ENCODE measurements around the gene ZNF334.

The ZNF334 gene

DNA sequence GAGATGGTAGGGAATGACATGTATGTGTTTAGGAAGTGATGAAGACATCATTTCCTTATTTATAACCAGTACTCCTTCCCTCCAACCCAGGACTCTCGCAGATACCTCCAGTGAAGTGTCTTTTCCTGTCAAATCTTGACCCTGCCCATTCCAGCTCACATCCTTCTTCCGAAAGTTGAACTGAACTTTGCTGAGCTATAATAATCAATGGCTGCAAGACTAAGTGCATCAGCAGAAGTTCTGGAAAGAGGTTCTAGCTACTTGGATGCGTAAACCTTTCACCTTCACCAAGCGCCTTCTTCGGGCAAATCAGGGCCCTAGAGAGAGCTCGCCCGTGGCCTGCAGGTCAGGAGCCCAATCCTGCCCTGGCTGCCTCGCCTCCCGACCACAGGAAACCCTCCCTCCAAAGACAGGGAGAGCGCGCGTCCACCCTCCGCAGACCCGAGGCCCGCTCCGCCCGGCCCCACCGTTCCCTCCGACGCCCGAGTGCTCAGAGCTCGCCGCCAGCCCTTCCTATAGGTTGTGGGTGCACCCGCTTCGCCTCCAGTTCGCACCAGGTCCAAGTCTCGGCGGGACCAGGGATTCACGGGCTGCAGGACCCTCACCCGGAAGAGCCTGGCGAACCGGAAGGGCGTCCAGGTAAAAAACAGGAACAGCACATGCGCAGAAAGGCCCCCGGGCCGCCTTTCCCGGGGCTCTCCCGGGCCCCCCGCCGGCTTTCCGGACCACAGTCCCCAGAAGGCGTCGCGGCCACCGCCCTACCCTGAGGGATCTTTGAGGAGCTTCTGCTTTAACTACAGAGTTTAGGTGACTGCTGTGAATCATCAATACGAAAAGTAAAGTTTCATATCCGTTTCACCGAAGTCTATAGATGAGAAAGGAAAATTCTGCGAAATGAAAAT, at the start of gene ZNF334:
ZNF334 (minus strand) TSS at position 617 of the 902 bp plus-strand sequence. CDS start 1,457 bp downstream, outside the sequence.
- no peak for DNase-seq (ENCODE audit: low read depth)

DNA sequence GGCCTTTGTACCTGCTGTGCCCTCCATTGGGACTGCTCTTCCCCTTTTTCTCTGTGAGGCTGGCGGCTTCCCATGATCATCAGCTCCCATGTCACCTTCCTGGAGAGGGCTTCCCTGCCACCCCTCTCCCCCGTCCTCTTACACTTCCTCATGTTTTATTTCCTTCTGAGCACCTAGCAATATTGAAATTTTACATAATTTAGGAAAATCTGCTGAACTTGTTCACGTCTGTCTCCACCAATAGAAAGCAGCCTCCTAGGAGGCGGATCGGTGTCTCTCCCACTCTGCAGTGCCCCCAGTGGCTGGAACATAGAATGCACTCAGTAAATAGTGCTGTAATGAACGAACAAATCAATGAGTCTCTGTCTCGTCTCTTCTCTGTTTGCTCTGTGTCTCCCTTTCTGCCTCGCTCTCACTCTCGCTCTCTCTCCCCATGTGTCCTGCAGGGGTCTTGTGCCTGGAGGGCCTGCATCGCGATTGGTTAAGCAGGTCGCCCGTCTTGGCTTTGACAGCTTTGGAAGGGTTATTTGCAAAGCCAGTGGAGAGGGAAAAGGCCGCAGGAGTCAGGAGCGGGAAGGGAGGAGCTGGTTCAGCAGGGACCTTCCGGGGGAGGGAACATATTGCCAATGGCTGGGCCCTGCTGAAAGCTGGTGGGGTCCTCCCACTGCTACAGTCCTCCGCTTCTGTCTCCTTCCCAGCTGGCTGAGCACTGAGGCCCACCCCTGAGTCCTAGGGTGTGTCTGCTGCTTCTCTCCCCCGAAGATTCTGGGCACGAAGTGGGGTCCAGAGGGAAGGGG, 49.2 kb upstream of the ZNF334 start:
- peak; percentile 19 for DNase-seq (ENCODE audit: low read depth)

DNA sequence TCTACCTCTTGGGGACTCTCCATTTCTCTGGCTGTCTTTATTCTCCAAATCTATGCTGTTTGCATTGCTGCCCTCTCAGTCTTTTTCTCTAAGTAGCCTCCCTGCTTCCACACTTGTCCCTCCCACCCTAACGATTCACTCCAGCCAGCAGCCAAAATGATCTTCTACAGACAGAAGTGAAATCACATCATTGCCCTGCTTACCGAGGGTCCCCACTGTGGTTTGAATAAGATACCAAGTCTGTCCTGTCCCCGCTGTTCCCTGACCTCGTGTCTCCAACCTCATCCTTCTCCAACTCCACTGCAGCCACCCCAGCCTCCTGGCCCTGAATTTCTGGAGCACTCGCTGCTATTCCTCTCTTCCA, 48.6 kb upstream of the ZNF334 start:
- no peak for DNase-seq (ENCODE audit: low read depth)

DNA sequence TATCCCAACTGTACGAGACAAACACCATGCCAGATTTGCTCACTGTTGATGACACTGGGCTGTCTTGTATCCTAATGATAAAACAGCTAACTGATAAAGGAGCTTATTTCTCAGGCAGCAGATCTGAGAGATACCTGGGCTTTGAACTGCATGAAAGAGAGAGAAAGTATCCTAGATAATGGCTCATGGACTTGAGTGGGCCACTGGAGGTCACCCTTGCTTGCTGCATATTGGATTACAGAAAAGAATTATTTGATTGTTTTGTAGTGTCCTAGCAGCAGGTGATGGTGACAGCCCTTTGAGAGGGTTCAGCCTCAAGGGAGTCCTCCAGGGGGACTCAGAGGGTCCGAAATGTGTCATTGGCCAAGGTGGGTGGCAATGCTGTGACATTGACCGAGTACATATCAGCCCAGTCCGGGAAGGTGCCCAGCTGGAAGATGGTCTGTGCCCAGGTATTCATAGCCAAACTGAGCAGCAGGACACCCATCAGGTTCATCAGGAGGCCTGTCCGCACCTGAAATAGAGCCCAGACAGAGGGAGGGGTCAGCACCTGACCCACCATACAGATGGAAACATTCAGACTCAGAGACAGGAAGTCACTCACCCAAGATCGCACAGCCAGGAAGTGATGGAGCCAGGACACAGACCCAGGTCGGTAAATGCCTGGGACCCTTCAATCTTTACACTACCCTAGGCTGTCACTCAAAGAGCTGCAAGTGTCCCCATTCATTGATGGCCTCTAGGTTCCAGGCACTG, 46.5 kb upstream of the ZNF334 start:
- no peak for DNase-seq (ENCODE audit: low read depth)

DNA sequence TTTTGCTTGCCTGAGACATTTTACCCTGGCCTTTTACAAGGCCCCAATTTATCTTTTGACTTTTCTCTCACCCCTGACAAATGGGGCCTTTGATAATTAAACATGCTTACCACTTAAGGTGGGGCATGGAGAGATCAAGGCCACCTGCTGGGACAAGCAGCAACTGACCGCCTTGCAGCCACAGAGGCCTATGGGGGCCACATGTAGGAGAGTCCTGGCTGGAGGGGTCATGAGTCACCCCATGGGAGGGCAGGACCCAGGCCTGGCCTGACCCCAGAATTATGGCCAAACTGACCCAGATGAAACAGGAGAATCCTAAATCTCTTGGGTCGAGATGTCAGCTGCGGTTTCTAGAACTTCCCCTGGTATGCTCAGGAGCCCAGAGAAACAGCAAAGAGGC, 45.6 kb upstream of the ZNF334 start:
- DNase-seq (ENCODE audit: low read depth) = no peak

DNA sequence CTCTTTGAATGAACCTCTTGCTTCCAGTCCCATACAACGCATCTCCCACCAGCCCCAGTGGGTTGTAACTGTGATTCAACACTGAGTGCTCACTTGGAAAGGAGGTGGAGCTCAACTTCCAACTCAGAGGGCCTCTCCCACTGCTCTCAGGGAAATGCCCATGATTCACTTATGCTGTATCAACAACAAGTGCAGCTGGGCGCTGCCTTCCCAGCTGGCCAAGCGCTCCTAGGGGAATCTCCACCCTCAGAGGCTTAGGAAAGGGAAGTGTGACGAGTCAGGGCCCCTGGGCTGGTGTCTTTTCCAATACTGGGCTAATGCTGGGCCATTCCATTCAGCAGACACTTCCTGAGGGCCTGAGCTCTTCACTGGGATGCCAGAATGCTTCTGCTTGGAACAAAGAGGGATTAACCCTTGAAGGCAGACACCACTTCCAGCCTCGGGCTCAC, 45.2 kb upstream of the ZNF334 start:
- DNase-seq (ENCODE audit: low read depth) = peak; percentile 94

DNA sequence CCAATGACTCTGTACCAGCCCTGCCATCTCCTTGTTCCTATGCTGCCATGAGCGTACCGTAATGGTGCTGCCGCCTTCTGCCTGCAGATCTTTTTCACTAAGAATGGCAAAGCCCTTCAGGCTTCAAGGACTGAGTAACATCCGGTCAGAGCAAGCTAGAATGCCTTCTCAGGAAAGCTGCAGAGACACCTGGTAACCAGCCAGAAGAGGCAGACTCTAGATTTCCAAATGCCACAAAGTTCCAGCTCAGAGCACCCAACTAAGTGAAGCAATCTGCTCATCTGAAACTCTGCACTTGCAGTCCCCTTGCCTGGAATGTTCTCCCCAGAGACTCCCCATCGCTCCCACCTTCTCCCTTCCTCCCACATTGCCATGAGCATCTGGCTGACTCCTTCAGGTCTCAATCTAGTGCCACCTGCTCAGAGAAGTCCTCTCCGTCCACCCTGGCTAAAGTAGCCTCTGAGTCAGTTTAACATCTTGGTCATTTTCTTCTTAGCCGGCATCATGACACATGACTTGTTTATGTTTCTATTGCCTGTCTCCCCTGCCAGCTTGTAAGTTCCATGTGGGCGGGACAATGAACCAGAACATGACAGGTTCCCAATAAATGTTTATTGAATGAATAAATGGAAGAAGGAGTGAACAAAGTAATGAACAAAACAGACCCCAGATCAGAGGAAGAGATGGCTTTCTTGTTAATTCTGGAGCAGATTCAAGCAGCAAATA, 44.0 kb upstream of the ZNF334 start:
- DNase-seq (ENCODE audit: low read depth) = peak; percentile 53

DNA sequence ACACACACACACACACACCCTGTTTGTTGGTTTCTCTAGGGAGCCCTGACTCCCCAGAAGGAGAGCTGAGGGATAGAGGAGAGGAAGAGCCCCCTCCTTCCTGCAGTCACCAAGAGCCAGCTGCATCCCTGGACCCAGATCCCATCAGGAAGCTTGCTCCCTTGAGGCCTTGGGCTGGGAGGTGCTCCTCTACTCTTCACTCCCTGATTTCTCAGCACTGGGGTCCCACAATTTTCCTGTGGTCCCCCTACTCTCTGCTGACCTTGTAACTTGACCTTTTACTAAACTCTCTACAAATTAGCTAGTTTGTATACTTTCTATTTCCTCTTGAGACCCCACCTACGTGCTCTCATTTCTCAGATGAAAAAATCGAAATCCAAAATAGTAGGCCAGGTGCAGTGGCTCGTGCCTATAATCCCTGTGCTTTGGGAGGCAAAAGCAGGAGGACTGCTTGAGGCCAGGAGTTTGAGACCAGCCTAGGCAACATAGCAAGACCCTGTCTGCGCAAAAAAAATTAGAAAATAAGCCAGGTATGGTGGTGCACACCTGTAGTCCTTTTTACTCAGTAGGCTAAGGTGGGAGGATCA, 42.1 kb upstream of the ZNF334 start:
- DNase-seq (ENCODE audit: low read depth) = no peak

DNA sequence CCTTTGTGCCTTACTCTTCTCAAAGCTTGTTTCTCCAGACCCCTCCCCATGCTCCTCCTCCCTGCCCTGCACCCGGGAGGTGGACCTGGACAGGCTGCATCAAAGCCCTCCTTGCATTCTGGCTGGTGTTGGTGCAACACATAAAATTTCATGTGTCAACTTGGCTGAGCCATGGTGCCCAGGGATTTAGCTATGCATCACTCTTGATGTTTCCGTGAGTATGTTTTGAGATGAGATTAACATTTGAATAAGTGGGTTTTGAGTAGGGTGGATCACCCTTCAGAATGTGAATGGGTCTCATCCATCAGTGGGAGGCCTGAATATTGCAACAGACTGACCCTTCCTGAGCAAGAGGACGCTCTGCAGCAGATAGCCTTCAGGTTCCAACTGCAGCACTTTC, 41.5 kb upstream of the ZNF334 start:
- DNase-seq (ENCODE audit: low read depth) = no peak

DNA sequence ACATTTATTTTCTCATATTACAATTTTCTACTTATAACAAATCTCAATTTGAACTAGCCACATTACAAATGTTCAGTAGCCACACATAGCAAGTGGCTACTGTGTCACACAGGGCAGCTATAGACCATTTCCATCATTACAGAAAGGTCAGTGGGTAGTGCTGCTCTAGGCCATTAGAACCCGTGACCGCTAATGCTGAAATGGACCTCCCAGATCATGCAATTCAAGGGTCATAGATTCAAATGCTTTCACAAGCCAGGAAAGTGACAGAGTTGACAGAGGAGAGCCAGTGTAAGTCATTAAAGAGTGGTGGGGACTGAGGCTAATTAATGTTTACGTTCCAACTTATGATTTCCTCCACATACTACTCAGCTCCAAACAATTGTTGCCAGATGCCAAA, 40.6 kb upstream of the ZNF334 start:
- DNase-seq (ENCODE audit: low read depth) = no peak

DNA sequence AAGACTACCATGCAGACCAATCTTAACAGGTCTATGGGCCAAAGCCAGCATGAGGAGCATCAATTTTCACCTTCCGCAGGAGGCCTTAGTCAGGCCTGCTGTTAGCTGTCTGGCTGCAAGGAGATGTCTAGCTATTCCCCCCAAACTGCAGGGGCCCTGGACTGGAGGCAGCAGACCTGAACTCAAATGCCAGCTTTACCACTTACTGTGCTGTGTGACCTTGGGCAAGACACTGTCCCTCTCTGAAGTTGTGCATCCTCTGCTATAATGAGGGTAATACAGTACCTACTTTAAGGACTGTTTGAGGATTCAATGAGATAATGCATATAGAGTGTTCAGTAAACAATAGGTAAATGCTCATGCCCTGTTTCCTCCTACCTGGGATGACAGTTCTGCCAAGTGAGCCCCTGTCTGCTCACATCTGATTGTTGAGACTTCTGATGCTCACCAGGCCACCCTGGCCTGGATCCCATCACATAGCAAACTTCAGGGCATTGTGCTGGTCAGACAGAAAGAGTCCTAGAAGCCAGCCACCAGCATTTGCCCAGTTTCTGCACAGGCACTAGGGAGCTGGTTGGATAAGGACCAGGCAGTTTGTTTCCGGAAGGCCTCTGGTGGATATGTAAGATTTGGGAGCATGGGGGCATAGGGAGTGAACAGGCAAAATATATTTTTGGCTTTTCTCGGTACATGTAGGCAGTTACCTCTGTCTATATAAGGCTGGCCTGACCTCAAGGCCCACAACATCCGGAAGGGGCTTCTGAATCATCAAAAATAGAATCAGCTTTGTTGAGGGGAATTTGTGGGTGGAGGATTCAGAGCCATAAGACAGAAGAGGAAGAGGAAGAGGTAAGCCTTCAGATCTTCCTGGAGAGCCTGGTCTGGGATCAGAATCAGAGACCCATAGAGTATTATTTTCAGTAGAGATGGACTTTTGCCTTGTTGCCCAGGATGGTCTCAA, 39.4 kb upstream of the ZNF334 start:
- no peak for DNase-seq (ENCODE audit: low read depth)

DNA sequence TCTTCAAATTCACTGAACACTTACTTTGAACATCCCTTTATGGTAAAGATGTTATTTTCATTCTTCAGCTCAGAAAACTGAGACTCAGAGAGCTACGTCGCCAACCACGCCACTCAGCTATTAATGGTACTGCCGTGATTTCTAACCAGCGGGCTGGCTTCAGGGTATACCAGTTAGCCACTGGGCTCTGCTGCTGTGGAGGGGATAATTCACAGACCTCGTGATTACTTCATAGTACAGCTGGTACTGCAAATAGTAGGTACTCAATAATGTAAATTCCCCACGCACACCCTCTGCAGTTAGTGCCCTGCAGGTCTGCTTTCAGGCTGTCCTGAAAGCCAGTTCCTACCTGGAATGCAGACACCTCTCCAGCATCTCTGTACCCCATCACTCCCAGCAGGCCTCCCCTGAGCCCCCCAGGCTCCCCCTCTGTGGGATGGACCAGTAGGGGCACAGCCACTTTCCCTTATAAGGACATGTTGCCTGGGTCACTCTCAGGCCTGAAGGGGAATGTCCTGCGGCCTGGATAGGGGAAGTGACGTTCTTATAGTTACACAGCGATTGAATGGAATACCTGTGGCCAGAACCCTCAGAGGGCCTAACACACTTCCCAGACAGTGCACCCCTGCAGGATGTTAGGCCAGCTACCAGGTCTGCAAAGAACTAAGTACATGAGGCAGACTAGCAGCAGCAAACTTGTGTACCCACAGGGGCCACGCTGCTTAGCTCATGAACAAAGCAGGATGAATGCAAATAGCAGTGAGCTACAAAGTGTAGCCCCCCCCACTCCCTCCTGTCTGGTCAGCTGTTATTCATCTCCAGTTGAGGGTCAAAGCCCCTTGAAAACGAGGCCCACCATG, 38.4 kb upstream of the ZNF334 start:
- no peak for DNase-seq (ENCODE audit: low read depth)

DNA sequence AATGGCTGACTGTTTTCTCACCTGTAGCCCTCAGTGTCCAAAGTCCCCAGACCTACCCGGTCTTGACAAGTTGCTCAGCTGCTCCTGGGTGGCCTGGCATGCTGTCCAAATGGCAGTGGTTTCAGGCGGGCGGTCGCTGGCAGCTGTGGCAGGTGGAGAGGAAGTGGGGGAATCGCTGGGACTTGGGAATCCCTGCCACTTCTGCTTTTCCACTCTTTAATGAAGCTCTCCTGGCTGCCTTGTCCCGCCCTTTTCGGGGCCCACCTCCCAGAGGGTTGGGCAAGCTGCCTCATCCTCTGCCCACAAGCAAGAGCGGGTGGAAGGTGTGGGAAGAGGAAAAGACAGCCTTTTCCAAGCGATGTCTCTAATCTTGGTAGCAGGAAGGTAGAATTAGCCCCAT, 37.1 kb upstream of the ZNF334 start, which contains the start of gene OCSTAMP:
OCSTAMP (minus strand) TSS at position 194 of the 400 bp plus-strand sequence; CDS start at position 100, 94 bp downstream.
- no peak for DNase-seq (ENCODE audit: low read depth)

DNA sequence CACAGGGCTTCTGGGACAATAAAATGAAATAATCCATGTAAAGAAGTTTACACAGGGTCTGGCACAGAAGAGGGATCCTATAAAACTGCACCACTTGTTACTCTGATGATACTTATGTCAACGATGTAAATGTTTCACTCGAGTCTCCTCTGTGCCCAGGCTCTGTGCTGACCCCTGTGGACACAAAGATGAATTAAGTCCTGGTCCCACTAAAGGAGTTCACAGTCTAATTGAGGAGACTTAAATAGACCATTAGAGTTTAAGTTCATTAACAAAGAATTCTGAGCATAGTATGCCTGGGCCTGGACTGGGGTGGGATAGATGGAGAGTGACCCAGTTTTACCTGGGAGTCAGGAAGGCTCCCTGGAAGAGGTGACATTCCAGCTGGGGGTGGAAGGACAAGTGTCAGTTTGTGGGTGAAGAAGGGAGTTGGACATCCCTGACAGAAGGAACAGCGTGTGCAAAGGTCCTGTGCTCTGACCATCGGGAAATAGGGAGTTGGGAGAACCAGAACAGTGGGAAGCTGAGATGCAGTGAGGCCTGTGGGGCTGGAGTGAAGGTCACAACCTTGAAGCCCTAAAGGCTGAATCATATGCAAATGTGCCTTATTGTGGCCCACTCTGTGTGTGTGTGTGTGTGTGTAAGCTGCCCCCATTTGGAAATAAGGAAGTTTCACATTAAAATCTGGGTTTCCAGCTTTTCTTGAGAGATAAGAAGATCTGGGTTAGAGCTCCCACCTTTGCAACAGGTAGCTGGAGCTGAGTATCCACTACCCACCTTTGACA, 36.0 kb upstream of the ZNF334 start:
- no peak for DNase-seq (ENCODE audit: low read depth)

DNA sequence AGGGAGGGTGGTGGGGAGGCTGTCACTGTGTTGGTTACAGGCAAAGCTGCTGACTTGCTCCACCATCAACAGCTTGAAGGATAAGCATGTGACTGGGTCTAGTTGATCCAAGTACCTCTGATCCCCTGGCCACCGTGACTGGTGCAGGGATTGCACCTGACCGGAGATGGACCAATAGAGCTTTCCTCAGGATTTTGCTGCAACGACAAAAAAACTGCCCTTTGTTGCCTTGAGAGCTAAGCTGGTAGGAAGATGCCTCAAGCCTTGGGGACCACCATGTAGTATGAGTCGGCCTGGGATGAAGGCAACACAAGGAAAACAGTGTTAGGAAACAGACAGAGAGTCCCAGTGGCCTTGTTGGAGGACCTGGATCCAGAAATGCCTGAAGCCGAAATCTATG, 35.3 kb upstream of the ZNF334 start:
- no peak for DNase-seq (ENCODE audit: low read depth)

DNA sequence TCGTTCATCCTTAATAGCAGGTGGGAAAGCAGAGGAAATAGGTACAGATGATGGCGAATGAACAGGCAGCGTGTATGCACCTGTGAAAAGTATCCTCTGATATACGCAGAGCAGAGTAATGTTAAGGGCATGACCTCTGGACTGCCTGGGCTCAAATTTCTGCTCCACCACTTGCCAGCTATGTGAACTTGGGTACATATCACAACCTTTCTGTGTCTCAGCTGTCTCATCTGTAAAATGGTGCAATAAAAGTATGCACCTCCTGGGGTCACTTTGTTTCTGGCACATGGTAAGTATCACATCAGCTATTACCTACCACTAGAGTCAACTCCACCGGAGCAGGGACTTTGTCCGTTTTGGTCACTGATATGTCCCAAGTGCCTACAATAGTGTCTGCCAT, 34.6 kb upstream of the ZNF334 start:
- DNase-seq (ENCODE audit: low read depth) = no peak

DNA sequence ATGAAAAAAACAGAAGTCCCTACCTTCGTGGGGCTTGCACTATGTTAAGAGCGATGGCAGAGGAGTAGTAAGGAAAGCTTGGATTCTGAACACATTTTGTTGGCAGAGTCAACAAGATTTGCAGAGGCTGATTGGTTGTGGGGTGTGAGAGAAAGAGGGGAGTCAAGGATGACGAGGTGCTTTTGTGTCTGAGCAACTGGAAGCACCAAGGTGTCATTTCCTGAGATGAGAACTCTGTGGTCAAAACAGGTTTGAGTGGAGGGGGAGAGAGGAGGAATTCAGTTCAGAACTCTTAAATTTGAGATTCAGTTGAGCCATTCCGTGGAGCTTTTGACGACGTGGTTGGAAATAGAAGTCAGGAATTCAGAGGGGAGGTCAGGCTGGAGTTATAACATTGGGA, 33.6 kb upstream of the ZNF334 start:
- DNase-seq (ENCODE audit: low read depth) = no peak

DNA sequence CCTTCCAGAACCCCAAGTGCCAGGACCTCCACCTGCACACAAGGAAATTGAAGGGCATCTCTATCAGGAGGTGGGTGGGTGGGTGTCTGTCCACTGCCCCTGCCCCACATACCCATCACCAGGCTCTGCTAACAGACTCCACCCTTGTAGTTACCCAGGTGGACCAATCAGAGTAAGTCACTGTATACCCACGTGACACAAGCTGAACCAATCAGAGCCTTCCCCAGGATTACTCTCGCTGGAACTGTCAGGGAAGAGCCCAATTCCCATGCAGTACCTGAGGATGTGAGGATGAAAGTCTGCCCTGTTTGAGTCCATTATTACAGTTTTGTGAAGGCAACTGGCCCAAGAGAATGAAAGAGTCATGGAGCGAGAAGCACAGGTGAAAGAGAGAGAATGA, 32.9 kb upstream of the ZNF334 start:
- no peak for DNase-seq (ENCODE audit: low read depth)

Measured in HS-5 (cell line).